ENCODE results near the gene STT3B.
A peak's percentile ranks its signal among the peaks of the same experiment; 100 is the strongest.

Gene STT3B

GRCh38 chr3:31530960-31531335, 1.8 kb upstream of the STT3B start:
- TF ChIP-seq REST (IDR thresholded peaks at IDR 0.05; ENCODE audit: insufficient read depth in 1 of 2, low read depth in 2 of 2, low read length in 2 of 2) = no peak
- TF ChIP-seq TAF1 (IDR thresholded peaks at IDR 0.05; ENCODE audit: borderline replicate concordance, insufficient read depth, low read length) = no peak
- no peak for TF ChIP-seq SIN3A (IDR thresholded peaks at IDR 0.05; ENCODE audit: borderline replicate concordance, insufficient read depth, low read length)
- TF ChIP-seq FOXP2 (optimal IDR thresholded peaks at IDR 0.05; ENCODE audit: borderline replicate concordance, extremely low read depth, extremely low read length, insufficient read depth) = no peak
- TF ChIP-seq POLR2AphosphoS5 (IDR thresholded peaks at IDR 0.05; ENCODE audit: low read depth, low read length) = no peak

GRCh38 chr3:31531452-31531991, 1.2 kb upstream of the STT3B start:
- TF ChIP-seq POLR2AphosphoS5 (IDR thresholded peaks at IDR 0.05; ENCODE audit: low read depth, low read length) (no peak), FOXP2 (optimal IDR thresholded peaks at IDR 0.05; ENCODE audit: borderline replicate concordance, extremely low read depth, extremely low read length, insufficient read depth) (no peak), REST (IDR thresholded peaks at IDR 0.05; ENCODE audit: insufficient read depth in 1 of 2, low read depth in 2 of 2, low read length in 2 of 2) (no peak), TAF1 (IDR thresholded peaks at IDR 0.05; ENCODE audit: borderline replicate concordance, insufficient read depth, low read length) (no peak), SIN3A (IDR thresholded peaks at IDR 0.05; ENCODE audit: borderline replicate concordance, insufficient read depth, low read length) (no peak)

- TF ChIP-seq FOXP2 (optimal IDR thresholded peaks at IDR 0.05; ENCODE audit: borderline replicate concordance, extremely low read depth, extremely low read length, insufficient read depth) = peak; percentile 37
- TF ChIP-seq TAF1 (IDR thresholded peaks at IDR 0.05; ENCODE audit: borderline replicate concordance, insufficient read depth, low read length) = no peak
- peak; percentile 93 for TF ChIP-seq POLR2AphosphoS5 (IDR thresholded peaks at IDR 0.05; ENCODE audit: low read depth, low read length)
- peak in 1 of 2 experiments; percentile 26; a peak in 1 of 4 replicates for TF ChIP-seq REST (IDR thresholded peaks at IDR 0.05; ENCODE audit: insufficient read depth in 1 of 2, low read depth in 2 of 2, low read length in 2 of 2)
- TF ChIP-seq SIN3A (IDR thresholded peaks at IDR 0.05; ENCODE audit: borderline replicate concordance, insufficient read depth, low read length) = no peak
Observed at GRCh38 chr3:31531992-31532586, 636 bp upstream of the STT3B start.

- TF ChIP-seq POLR2AphosphoS5 (IDR thresholded peaks at IDR 0.05; ENCODE audit: low read depth, low read length) (no peak), TAF1 (IDR thresholded peaks at IDR 0.05; ENCODE audit: borderline replicate concordance, insufficient read depth, low read length) (no peak), SIN3A (IDR thresholded peaks at IDR 0.05; ENCODE audit: borderline replicate concordance, insufficient read depth, low read length) (no peak), REST (IDR thresholded peaks at IDR 0.05; ENCODE audit: insufficient read depth in 1 of 2, low read depth in 2 of 2, low read length in 2 of 2) (no peak), FOXP2 (optimal IDR thresholded peaks at IDR 0.05; ENCODE audit: borderline replicate concordance, extremely low read depth, extremely low read length, insufficient read depth) (peak; percentile 33)
Observed at GRCh38 chr3:31533169-31534064, 692 bp downstream of the STT3B start.

Measured in PFSK-1 (cell line).